ENCODE data around the gene MAPK1IP1L.
"Not testable (repeated sequence)": the region's sequence is repeated elsewhere in the genome, so short reads cannot be mapped to it uniquely, and the experiment has no call there.

The MAPK1IP1L gene

DNA sequence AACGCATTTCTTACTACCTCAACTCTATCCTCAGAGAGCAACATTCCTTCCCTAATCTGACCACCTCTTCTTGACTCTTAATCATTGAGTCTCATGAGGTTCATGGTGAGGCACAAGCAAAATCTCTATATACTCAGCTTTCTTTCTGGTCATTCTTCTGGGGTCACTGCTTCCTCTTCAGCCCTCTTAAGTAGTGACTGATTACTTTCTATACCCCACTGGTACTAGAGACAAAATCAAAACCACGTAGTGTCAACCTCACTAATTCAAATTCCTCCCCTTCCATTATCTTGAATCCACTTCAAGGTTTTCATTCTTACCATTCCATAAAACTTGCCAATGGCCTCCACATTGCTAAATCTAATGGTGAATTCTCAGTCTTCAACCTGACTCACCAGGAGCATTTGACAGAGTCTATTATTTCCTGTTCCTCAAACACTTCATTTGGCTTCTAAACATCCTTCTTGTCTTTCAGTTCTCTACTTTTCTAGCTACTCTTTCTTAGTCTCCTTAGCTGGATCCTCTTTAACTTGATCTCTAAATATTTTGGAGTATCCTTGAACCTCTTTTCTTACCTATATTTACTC, 31.4 kb upstream of the MAPK1IP1L start:
- Histone ChIP-seq H3K4me3 (ENCODE audit: low read length) (no peak overlapping the region), H4K20me1 (ENCODE audit: control insufficient read depth, insufficient read depth, low read depth, low read length) (no peaks in the 10 kb centered on the region), H3K36me3 (ENCODE audit: control insufficient read depth, low read length) (peaks cover 80% of the 10 kb centered on the region), H3K79me2 (ENCODE audit: control insufficient read depth, low read length) (peaks cover 87% of the 10 kb centered on the region), H3K9me2 (replicated peaks; ENCODE audit: control insufficient read depth, low read length) (no peaks in the 10 kb centered on the region), H3K4me2 (ENCODE audit: low read length) (no peak overlapping the region), H3K9me3 (ENCODE audit: control insufficient read depth, insufficient read depth, low read length) (no peaks in the 10 kb centered on the region), H3K27me3 (ENCODE audit: control insufficient read depth, low read length) (no peaks in the 10 kb centered on the region), H3K4me1 (ENCODE audit: control insufficient read depth, low read length) (peaks cover 4% of the 10 kb centered on the region; the same call in 1 of the 2 replicates), H3F3A (ENCODE audit: control insufficient read depth, insufficient read depth) (no peaks in the 10 kb centered on the region), H3K27ac (ENCODE audit: low read depth, low read length) (no peak overlapping the region)
- TF ChIP-seq, protein P1, sequence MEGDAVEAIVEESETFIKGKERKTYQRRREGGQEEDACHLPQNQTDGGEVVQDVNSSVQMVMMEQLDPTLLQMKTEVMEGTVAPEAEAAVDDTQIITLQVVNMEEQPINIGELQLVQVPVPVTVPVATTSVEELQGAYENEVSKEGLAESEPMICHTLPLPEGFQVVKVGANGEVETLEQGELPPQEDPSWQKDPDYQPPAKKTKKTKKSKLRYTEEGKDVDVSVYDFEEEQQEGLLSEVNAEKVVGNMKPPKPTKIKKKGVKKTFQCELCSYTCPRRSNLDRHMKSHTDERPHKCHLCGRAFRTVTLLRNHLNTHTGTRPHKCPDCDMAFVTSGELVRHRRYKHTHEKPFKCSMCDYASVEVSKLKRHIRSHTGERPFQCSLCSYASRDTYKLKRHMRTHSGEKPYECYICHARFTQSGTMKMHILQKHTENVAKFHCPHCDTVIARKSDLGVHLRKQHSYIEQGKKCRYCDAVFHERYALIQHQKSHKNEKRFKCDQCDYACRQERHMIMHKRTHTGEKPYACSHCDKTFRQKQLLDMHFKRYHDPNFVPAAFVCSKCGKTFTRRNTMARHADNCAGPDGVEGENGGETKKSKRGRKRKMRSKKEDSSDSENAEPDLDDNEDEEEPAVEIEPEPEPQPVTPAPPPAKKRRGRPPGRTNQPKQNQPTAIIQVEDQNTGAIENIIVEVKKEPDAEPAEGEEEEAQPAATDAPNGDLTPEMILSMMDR (IDR thresholded peaks at IDR 0.05; ENCODE audit: low read depth, low read length, poor library complexity, severe bottlenecking), result no peak
- no peak for TF ChIP-seq EZH2phosphoT487 (IDR thresholded peaks at IDR 0.05; ENCODE audit: borderline replicate concordance, low read length)

- Histone ChIP-seq H3K79me2 (ENCODE audit: control insufficient read depth, low read length) (peaks cover 94% of the 10 kb centered on the region), H3K36me3 (ENCODE audit: control insufficient read depth, low read length) (peaks cover 75% of the 10 kb centered on the region), H3K4me1 (ENCODE audit: control insufficient read depth, low read length) (peaks cover 25% of the 10 kb centered on the region)
- not testable (repeated sequence) for H3K9me2 ChIP-seq (replicated peaks; ENCODE audit: control insufficient read depth, low read length); H3K9me3 ChIP-seq (ENCODE audit: control insufficient read depth, insufficient read depth, low read length); H3K27ac ChIP-seq (ENCODE audit: low read depth, low read length); H3K4me3 ChIP-seq (ENCODE audit: low read length); H3K4me2 ChIP-seq (ENCODE audit: low read length); H3K27me3 ChIP-seq (ENCODE audit: control insufficient read depth, low read length); H3F3A ChIP-seq (ENCODE audit: control insufficient read depth, insufficient read depth); H4K20me1 ChIP-seq (ENCODE audit: control insufficient read depth, insufficient read depth, low read depth, low read length)
These were observed 27.1 kb upstream of the MAPK1IP1L start for GRCh38 chr14:55024365-55024764.

GRCh38 chr14:55025948-55026347, 25.5 kb upstream of the MAPK1IP1L start:
- peak overlapping the region; percentile 97 for H3K4me3 ChIP-seq (ENCODE audit: low read length)
- H3K27me3 ChIP-seq (ENCODE audit: control insufficient read depth, low read length), result no peaks in the 10 kb centered on the region
- peak overlapping the region; percentile 89 for H3K4me2 ChIP-seq (ENCODE audit: low read length)
- H3K4me1 ChIP-seq (ENCODE audit: control insufficient read depth, low read length), result peaks cover 39% of the 10 kb centered on the region
- peaks cover 93% of the 10 kb centered on the region for H3K79me2 ChIP-seq (ENCODE audit: control insufficient read depth, low read length)
- H3K9me2 ChIP-seq (replicated peaks; ENCODE audit: control insufficient read depth, low read length), result no peaks in the 10 kb centered on the region
- peaks cover 8% of the 10 kb centered on the region; the same call in 1 of the 2 replicates for H4K20me1 ChIP-seq (ENCODE audit: control insufficient read depth, insufficient read depth, low read depth, low read length)
- H3K36me3 ChIP-seq (ENCODE audit: control insufficient read depth, low read length), result peaks cover 66% of the 10 kb centered on the region
- TF ChIP-seq, protein P1 (IDR thresholded peaks at IDR 0.05; ENCODE audit: low read depth, low read length, poor library complexity, severe bottlenecking), result no peak
- no peak for TF ChIP-seq EZH2phosphoT487 (IDR thresholded peaks at IDR 0.05; ENCODE audit: borderline replicate concordance, low read length)
- no peaks in the 10 kb centered on the region for H3F3A ChIP-seq (ENCODE audit: control insufficient read depth, insufficient read depth)
- H3K9me3 ChIP-seq (ENCODE audit: control insufficient read depth, insufficient read depth, low read length), result no peaks in the 10 kb centered on the region
- peak overlapping the region; percentile 49; the same call in 1 of the 2 replicates for H3K27ac ChIP-seq (ENCODE audit: low read depth, low read length)

- H3K27ac ChIP-seq (ENCODE audit: low read depth, low read length), result peak overlapping the region; percentile 49
- H3K9me3 ChIP-seq (ENCODE audit: control insufficient read depth, insufficient read depth, low read length), result no peaks in the 10 kb centered on the region
- peaks cover 93% of the 10 kb centered on the region for H3K79me2 ChIP-seq (ENCODE audit: control insufficient read depth, low read length)
- H3K36me3 ChIP-seq (ENCODE audit: control insufficient read depth, low read length), result peaks cover 66% of the 10 kb centered on the region
- H4K20me1 ChIP-seq (ENCODE audit: control insufficient read depth, insufficient read depth, low read depth, low read length), result peaks cover 8% of the 10 kb centered on the region; the same call in 1 of the 2 replicates
- H3K27me3 ChIP-seq (ENCODE audit: control insufficient read depth, low read length), result no peaks in the 10 kb centered on the region
- H3K4me3 ChIP-seq (ENCODE audit: low read length), result peak overlapping the region; percentile 97
- peaks cover 44% of the 10 kb centered on the region for H3K4me1 ChIP-seq (ENCODE audit: control insufficient read depth, low read length)
- H3F3A ChIP-seq (ENCODE audit: control insufficient read depth, insufficient read depth), result no peaks in the 10 kb centered on the region
- H3K9me2 ChIP-seq (replicated peaks; ENCODE audit: control insufficient read depth, low read length), result no peaks in the 10 kb centered on the region
- TF ChIP-seq, protein P1 (IDR thresholded peaks at IDR 0.05; ENCODE audit: low read depth, low read length, poor library complexity, severe bottlenecking), result no peak
- TF ChIP-seq EZH2phosphoT487 (IDR thresholded peaks at IDR 0.05; ENCODE audit: borderline replicate concordance, low read length), result no peak
- H3K4me2 ChIP-seq (ENCODE audit: low read length), result peak overlapping the region; percentile 89
These were observed 25.0 kb upstream of the MAPK1IP1L start for GRCh38 chr14:55026441-55026792.
